H9 (cell line): ENCODE results near the gene RIMBP2. TPM values are rescaled to one million over a fixed set of nuclear protein-coding genes. Genes with fewer than 3 reads are reported as not detected.

Experiments used
- DNase-seq: peaks from one replicate; pipeline ENCODE4 v3.0.0-alpha.2; 2017
- H2AFZ ChIP-seq: one replicate; pipeline ENCODE4 v1.6.1; 2013; ENCODE audit warnings: mild to moderate bottlenecking, low read length, control low read depth, moderate library complexity
- H2AK5ac ChIP-seq: 2 replicates; pipeline ENCODE4 v1.6.1; 2013; ENCODE audit warnings: low read length, control low read depth, mixed read lengths; ENCODE audit not compliant: insufficient read length
- H2BK120ac ChIP-seq: one replicate; pipeline ENCODE4 v1.6.1; 2013; ENCODE audit warnings: low read depth, mild to moderate bottlenecking, low read length, control low read depth, inconsistent platforms; ENCODE audit not compliant: poor library complexity, severe bottlenecking
- H2BK12ac ChIP-seq: 2 replicates; pipeline ENCODE4 v1.6.1; 2013; ENCODE audit warnings: low read length, control low read depth, mixed read lengths, low read depth; ENCODE audit not compliant: insufficient read length
- H2BK15ac ChIP-seq: 2 replicates; pipeline ENCODE4 v1.6.1; 2013; ENCODE audit warnings: low read depth, low read length, control low read depth
- H2BK20ac ChIP-seq: one replicate; pipeline ENCODE4 v1.6.1; 2013; ENCODE audit warnings: low read depth, mild to moderate bottlenecking, low read length, control low read depth, inconsistent platforms; ENCODE audit not compliant: poor library complexity, severe bottlenecking
- H2BK5ac ChIP-seq: 2 replicates; pipeline ENCODE4 v1.6.1; 2013; ENCODE audit warnings: low read length, control low read depth, mixed read lengths; ENCODE audit not compliant: insufficient read length
- H3K14ac ChIP-seq: 2 replicates; pipeline ENCODE4 v1.6.1; 2013; ENCODE audit warnings: low read length, control low read depth; ENCODE audit not compliant: insufficient read depth
- H3K18ac ChIP-seq: 2 replicates; pipeline ENCODE4 v1.6.1; 2013; ENCODE audit warnings: low read depth, mild to moderate bottlenecking, mixed read lengths, low read length, control low read depth; ENCODE audit not compliant: insufficient read length
- H3K23ac ChIP-seq: 2 replicates; pipeline ENCODE4 v1.6.1; 2013; ENCODE audit warnings: low read length, control low read depth, mixed read lengths, low read depth; ENCODE audit not compliant: insufficient read length
- H3K23me2 ChIP-seq: 2 replicates; pipeline ENCODE4 v1.6.1; 2013; ENCODE audit warnings: low read depth, mild to moderate bottlenecking, mixed read lengths, low read length, control low read depth; ENCODE audit not compliant: insufficient read length, poor library complexity, severe bottlenecking
- H3K27ac ChIP-seq: 2 replicates; pipeline ENCODE4 v1.5.1; 2013; ENCODE audit warnings: low read length, control low read depth, mixed read lengths, low read depth; ENCODE audit not compliant: insufficient read length
- H3K27me3 ChIP-seq: 2 replicates; pipeline ENCODE4 v1.6.1; 2013; ENCODE audit warnings: low read length, control low read depth, inconsistent platforms; ENCODE audit not compliant: insufficient read depth
- H3K4ac ChIP-seq: 2 replicates; pipeline ENCODE4 v1.6.1; 2013; ENCODE audit warnings: low read depth, mild to moderate bottlenecking, control low read depth, inconsistent platforms, low read length, moderate library complexity
- H3K4me1 ChIP-seq: 2 replicates; pipeline ENCODE4 v1.6.1; 2013; ENCODE audit warnings: low read length, control low read depth, inconsistent platforms; ENCODE audit not compliant: insufficient read depth
- H3K4me2 ChIP-seq: 2 replicates; pipeline ENCODE4 v1.6.1; 2013; ENCODE audit warnings: low read length, control low read depth, mixed read lengths; ENCODE audit not compliant: insufficient read length, insufficient read depth
- H3K56ac ChIP-seq: 2 replicates; pipeline ENCODE4 v1.6.1; 2013; ENCODE audit warnings: low read depth, mild to moderate bottlenecking, mixed read lengths, low read length, control low read depth; ENCODE audit not compliant: insufficient read length
- H3K79me1 ChIP-seq: 2 replicates; pipeline ENCODE4 v1.6.1; 2013; ENCODE audit warnings: low read depth, mild to moderate bottlenecking, moderate library complexity, low read length, control low read depth, inconsistent platforms; ENCODE audit not compliant: insufficient read depth, poor library complexity, severe bottlenecking
- H3K79me2 ChIP-seq: 2 replicates; pipeline ENCODE4 v1.6.1; 2013; ENCODE audit warnings: low read length, control low read depth, inconsistent platforms; ENCODE audit not compliant: insufficient read depth
- H3K9ac ChIP-seq: 2 replicates; pipeline ENCODE4 v1.6.1; 2013; ENCODE audit warnings: low read length, control low read depth, mixed read lengths; ENCODE audit not compliant: insufficient read length; ENCODE audit errors: extremely low read depth
- H3K9me3 ChIP-seq: one replicate; pipeline ENCODE4 v1.6.1; 2013; ENCODE audit warnings: low read depth, low read length, inconsistent platforms; ENCODE audit not compliant: control insufficient read depth
- H3T11ph ChIP-seq: one replicate; pipeline ENCODE4 v1.6.1; 2013; ENCODE audit warnings: mild to moderate bottlenecking, low read length, control low read depth, inconsistent platforms
- H4K20me1 ChIP-seq: one replicate; pipeline ENCODE4 v1.6.1; 2013; ENCODE audit not compliant: control insufficient read depth, insufficient read length, insufficient read depth
- H4K5ac ChIP-seq: 2 replicates; pipeline ENCODE4 v1.6.1; 2013; ENCODE audit warnings: low read depth, mild to moderate bottlenecking, mixed read lengths, low read length, control low read depth; ENCODE audit not compliant: insufficient read length
- H4K8ac ChIP-seq: replicated peaks from 2 replicates; pipeline ENCODE4 v1.6.1; 2013; ENCODE audit warnings: low read length, control low read depth, mixed read lengths, low read depth; ENCODE audit not compliant: insufficient read length
- H4K91ac ChIP-seq: 2 replicates; pipeline ENCODE4 v1.6.1; 2013; ENCODE audit warnings: low read depth, mild to moderate bottlenecking, moderate library complexity, mixed read lengths, low read length, control low read depth; ENCODE audit not compliant: insufficient read length
- H3K27ac Mint-ChIP-seq, 3 experiments: 2 replicates in 2 of 3; 3 replicates in 1 of 3; pipeline ENCODE4 v1.8.0; 2020 to 2021; ENCODE audit warnings: mixed read lengths in 3 of 3, mild to moderate bottlenecking in 1 of 3, moderate library complexity in 1 of 3
- H3K27me3 Mint-ChIP-seq: 2 replicates; pipeline ENCODE4 v1.8.0; 2021; ENCODE audit warnings: low read depth, mild to moderate bottlenecking, moderate library complexity, mixed read lengths
- H3K36me3 Mint-ChIP-seq, 3 experiments: 2 replicates in 2 of 3; 3 replicates in 1 of 3; pipeline ENCODE4 v1.8.0; 2020 to 2021; ENCODE audit warnings: low read depth in 3 of 3, mixed read lengths in 3 of 3; ENCODE audit not compliant: insufficient read depth in 1 of 3
- H3K4me1 Mint-ChIP-seq, 2 experiments: 2 replicates each; pipeline ENCODE4 v1.8.0; 2020; ENCODE audit warnings: mixed read lengths in 2 of 2
- H3K4me3 Mint-ChIP-seq, 2 experiments: 2 replicates in 1 of 2; 3 replicates in 1 of 2; pipeline ENCODE4 v1.8.0; 2020 to 2021; ENCODE audit warnings: mild to moderate bottlenecking in 2 of 2, mixed read lengths in 2 of 2, moderate library complexity in 1 of 2
- H3K9me3 Mint-ChIP-seq, 2 experiments: 2 replicates in 1 of 2; 3 replicates in 1 of 2; pipeline ENCODE4 v1.8.0; 2020; ENCODE audit warnings: mild to moderate bottlenecking in 2 of 2, mixed read lengths in 2 of 2, moderate library complexity in 1 of 2
- WGBS: extraction: QIAGEN DNeasy Blood & Tissue Kit; methylation state at CpG from one replicate; pipeline ENCODE4 v1.1.7; 2013; ENCODE audit warnings: missing lambda C conversion rate, low lambda C conversion rate, mixed read lengths; ENCODE audit not compliant: insufficient read length; ENCODE audit errors: extremely low coverage; 5-methylcytosine and 5-hydroxymethylcytosine counted together
- total RNA-seq: library from RNA; stranded (reverse); gene quantifications from 2 replicates; pipeline ENCODE4 v1.2.1, GENCODE V29; 2021
- TF ChIP-seq, protein P1 (sequence below): fragments of 200-600 bp; sonication (generic); conservative IDR thresholded peaks from 3 replicates; pipeline ENCODE4 v1.8.0; 2021; ENCODE audit warnings: antibody characterized with exemption, mild to moderate bottlenecking

Gene RIMBP2
- total RNA-seq, 1 experiment from 2014 or later: 0.70 TPM

DNA sequence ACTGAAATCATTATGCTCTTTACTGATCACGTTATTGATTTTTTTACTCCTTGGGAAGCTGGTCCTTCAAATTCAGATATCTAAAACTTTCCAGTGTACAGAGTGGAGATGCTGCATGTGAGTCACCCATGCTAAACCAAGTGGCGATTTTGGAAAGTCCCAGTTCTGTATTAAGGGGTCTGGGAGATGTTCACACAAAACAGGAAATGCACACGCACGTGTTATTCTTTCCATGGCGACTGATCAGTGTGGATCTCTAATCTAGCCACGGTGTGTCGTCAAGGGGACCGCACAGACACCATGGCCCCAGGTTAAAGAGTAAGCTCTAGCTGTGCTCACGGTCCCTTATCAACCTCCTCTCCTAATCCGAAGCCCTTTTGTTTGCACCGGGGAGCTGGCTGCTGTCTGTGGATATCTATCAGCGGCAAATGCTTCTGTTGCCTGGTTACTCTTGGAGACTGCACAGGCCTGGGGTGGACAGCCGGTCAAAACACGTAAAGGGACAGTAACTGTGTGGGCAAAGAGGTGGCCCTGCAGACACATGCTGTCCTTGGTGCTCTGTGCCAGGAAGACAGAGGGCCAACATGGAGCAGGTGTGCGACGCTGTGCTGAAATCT lies 96.6 kb downstream of the RIMBP2 start:
- Histone ChIP-seq H3K18ac (no peak overlapping the region), H2BK15ac (no peak overlapping the region), H3K79me2 (no peaks in the 10 kb centered on the region), H2BK20ac (no peak overlapping the region), H3K23ac (no peak overlapping the region), H3K27ac (no peak overlapping the region), H3K56ac (no peak overlapping the region), H3K14ac (no peak overlapping the region; the same call in 1 of the 2 replicates), H2BK5ac (no peak overlapping the region), H3T11ph (no peak overlapping the region), H3K9ac (no peak overlapping the region), H3K4ac (no peak overlapping the region), H4K20me1 (no peaks in the 10 kb centered on the region), H3K23me2 (no peaks in the 10 kb centered on the region), H2AK5ac (no peak overlapping the region), H2AFZ (no peak overlapping the region), H3K9me3 (no peaks in the 10 kb centered on the region), H3K4me1 (no peaks in the 10 kb centered on the region), H4K91ac (no peak overlapping the region), H2BK12ac (no peak overlapping the region), H4K8ac (no peak overlapping the region), H3K4me2 (no peak overlapping the region), H3K27me3 (no peaks in the 10 kb centered on the region), H4K5ac (no peak overlapping the region), H2BK120ac (no peak overlapping the region), H3K79me1 (no peaks in the 10 kb centered on the region)
- peaks cover 2 to 4% of the 10 kb centered on the region in 2 experiments; a peak in 3 of 5 replicates for H3K9me3 Mint-ChIP-seq
- H3K4me3 Mint-ChIP-seq: no peak overlapping the region
- no CpG with 5 or more reads among the region's 16 CpGs for WGBS
- 0 out of 4 replicates have a peak, but pooled peaks cover 0 to under 1% of the 10 kb centered on the region in 2 experiments for H3K4me1 Mint-ChIP-seq
- H3K27ac Mint-ChIP-seq: no peak overlapping the region
- no peak for DNase-seq
- TF ChIP-seq, protein P1, sequence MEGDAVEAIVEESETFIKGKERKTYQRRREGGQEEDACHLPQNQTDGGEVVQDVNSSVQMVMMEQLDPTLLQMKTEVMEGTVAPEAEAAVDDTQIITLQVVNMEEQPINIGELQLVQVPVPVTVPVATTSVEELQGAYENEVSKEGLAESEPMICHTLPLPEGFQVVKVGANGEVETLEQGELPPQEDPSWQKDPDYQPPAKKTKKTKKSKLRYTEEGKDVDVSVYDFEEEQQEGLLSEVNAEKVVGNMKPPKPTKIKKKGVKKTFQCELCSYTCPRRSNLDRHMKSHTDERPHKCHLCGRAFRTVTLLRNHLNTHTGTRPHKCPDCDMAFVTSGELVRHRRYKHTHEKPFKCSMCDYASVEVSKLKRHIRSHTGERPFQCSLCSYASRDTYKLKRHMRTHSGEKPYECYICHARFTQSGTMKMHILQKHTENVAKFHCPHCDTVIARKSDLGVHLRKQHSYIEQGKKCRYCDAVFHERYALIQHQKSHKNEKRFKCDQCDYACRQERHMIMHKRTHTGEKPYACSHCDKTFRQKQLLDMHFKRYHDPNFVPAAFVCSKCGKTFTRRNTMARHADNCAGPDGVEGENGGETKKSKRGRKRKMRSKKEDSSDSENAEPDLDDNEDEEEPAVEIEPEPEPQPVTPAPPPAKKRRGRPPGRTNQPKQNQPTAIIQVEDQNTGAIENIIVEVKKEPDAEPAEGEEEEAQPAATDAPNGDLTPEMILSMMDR: no peak
- peaks cover 8% of the 10 kb centered on the region for H3K27me3 Mint-ChIP-seq
- peaks cover 0 to 2% (median 0%) of the 10 kb centered on the region in 3 experiments; a peak in 4 of 7 replicates for H3K36me3 Mint-ChIP-seq
